ENCODE results near the gene SEMA5B.

The SEMA5B gene

GRCh38 chr3:123027292-123028232 lies at the start of gene SEMA5B:
Gene SEMA5B (minus strand): TSS chr3:123027763. CDS start chr3:122961263, 66,500 bp downstream.
- no peak for DNase-seq

GRCh38 chr3:123076496-123077418 lies 49.2 kb upstream of the SEMA5B start:
- no peak for DNase-seq

- no peak for DNase-seq
Measured at GRCh38 chr3:123076112-123076495, 48.5 kb upstream of the SEMA5B start.

GRCh38 chr3:123075359-123075758 lies 47.8 kb upstream of the SEMA5B start:
- DNase-seq = no peak

GRCh38 chr3:123072564-123072963 lies 45.0 kb upstream of the SEMA5B start:
- DNase-seq = no peak

GRCh38 chr3:123072152-123072551 lies 44.6 kb upstream of the SEMA5B start:
- peak; percentile 74 for DNase-seq

GRCh38 chr3:123071581-123071980 lies 44.0 kb upstream of the SEMA5B start:
- no peak for DNase-seq

GRCh38 chr3:123071146-123071545 lies 43.6 kb upstream of the SEMA5B start:
- peak; percentile 25 for DNase-seq

GRCh38 chr3:123070510-123070909 lies 42.9 kb upstream of the SEMA5B start:
- no peak for DNase-seq

GRCh38 chr3:123068601-123069381 lies 41.2 kb upstream of the SEMA5B start:
- DNase-seq = no peak

- no peak for DNase-seq
Measured at GRCh38 chr3:123067689-123068600, 40.4 kb upstream of the SEMA5B start.

- peak; percentile 81 for DNase-seq
Measured at GRCh38 chr3:123066896-123067688, 39.5 kb upstream of the SEMA5B start, which contains the start of gene PDIA5. Gene PDIA5 (plus strand): TSS chr3:123067025. CDS start chr3:123067165, 140 bp downstream.

- no peak for DNase-seq
Measured at GRCh38 chr3:123066599-123066895, 39.0 kb upstream of the SEMA5B start.

GRCh38 chr3:123064914-123065313 lies 37.4 kb upstream of the SEMA5B start:
- DNase-seq = no peak

- no peak for DNase-seq
Measured at GRCh38 chr3:123064506-123064905, 36.9 kb upstream of the SEMA5B start.

GRCh38 chr3:123063034-123063433 lies 35.5 kb upstream of the SEMA5B start:
- DNase-seq = no peak

- no peak for DNase-seq
Measured at GRCh38 chr3:123061856-123062255, 34.3 kb upstream of the SEMA5B start.

GRCh38 chr3:123060054-123060453 lies 32.5 kb upstream of the SEMA5B start:
- DNase-seq = no peak

- DNase-seq = no peak
Measured at GRCh38 chr3:123058505-123058904, 30.9 kb upstream of the SEMA5B start.

- no peak for DNase-seq
Measured at GRCh38 chr3:123055352-123055751, 27.8 kb upstream of the SEMA5B start.

- DNase-seq = no peak
Measured at GRCh38 chr3:123054931-123055330, 27.4 kb upstream of the SEMA5B start.
